Measurements from ENCODE around the gene RNF168.
A peak's percentile ranks its signal among the peaks of the same experiment; 100 is the strongest.
"Not testable (repeated sequence)": the region's sequence is repeated elsewhere in the genome, so short reads cannot be mapped to it uniquely, and the experiment has no call there.

Gene RNF168

GRCh38 chr3:196462680-196463477 lies 40.7 kb downstream of the RNF168 start:
- not testable (repeated sequence) for DNase-seq

GRCh38 chr3:196458063-196458462 lies 45.5 kb downstream of the RNF168 start:
- DNase-seq, result no peak

- not testable (repeated sequence) for DNase-seq
Measured at GRCh38 chr3:196457470-196457869, 46.1 kb downstream of the RNF168 start.

GRCh38 chr3:196454935-196455334 lies 48.6 kb downstream of the RNF168 start:
- no peak for DNase-seq

GRCh38 chr3:196445391-196445790 lies 58.2 kb downstream of the RNF168 start:
- DNase-seq, result not testable (repeated sequence)

GRCh38 chr3:196444500-196444894 lies 59.1 kb downstream of the RNF168 start:
- no peak for DNase-seq

- DNase-seq, result no peak
Measured at GRCh38 chr3:196440696-196441095, 62.9 kb downstream of the RNF168 start.

GRCh38 chr3:196440041-196440537 lies 63.5 kb downstream of the RNF168 start:
- DNase-seq, result no peak

- DNase-seq, result peak; percentile 86
Measured at GRCh38 chr3:196432137-196432879, 71.3 kb downstream of the RNF168 start, which contains the start of gene UBXN7. Gene UBXN7, minus strand, starts transcription at chr3:196432427. Its CDS starts 28 bp downstream, at chr3:196432399.

- peak; percentile 20 for DNase-seq
Measured at GRCh38 chr3:196431181-196432136, 72.1 kb downstream of the RNF168 start.

- DNase-seq, result no peak
Measured at GRCh38 chr3:196428041-196428440, 75.5 kb downstream of the RNF168 start.

GRCh38 chr3:196424421-196424820 lies 79.1 kb downstream of the RNF168 start:
- DNase-seq, result not testable (repeated sequence)

GRCh38 chr3:196423044-196423781 lies 80.4 kb downstream of the RNF168 start:
- DNase-seq, result no peak

- not testable (repeated sequence) for DNase-seq
Measured at GRCh38 chr3:196421668-196422067, 81.9 kb downstream of the RNF168 start.

- DNase-seq, result no peak
Measured at GRCh38 chr3:196419386-196419785, 84.2 kb downstream of the RNF168 start.

All from NCI-H526 treated with DMSO at 0.1 percent for 48 hours (cell line).